ENCODE data around the gene RABGEF1. TPM values are rescaled to one million over a fixed set of nuclear protein-coding genes. Genes with fewer than 3 reads are reported as not detected.
"Not testable (repeated sequence)": the region's sequence is repeated elsewhere in the genome, so short reads cannot be mapped to it uniquely, and the experiment has no call there.

Gene RABGEF1
- total RNA-seq = 41.1 TPM
- long read RNA-seq, transcript RABGEF1-201 (9 exons, 3,733 nt) = major isoform, 17 of 56 reads
- long read RNA-seq, partial matches to known transcripts = 3 of 56 reads
- long read RNA-seq, other reads (novel, unspliced or antisense) = 34 of 56 reads

DNA sequence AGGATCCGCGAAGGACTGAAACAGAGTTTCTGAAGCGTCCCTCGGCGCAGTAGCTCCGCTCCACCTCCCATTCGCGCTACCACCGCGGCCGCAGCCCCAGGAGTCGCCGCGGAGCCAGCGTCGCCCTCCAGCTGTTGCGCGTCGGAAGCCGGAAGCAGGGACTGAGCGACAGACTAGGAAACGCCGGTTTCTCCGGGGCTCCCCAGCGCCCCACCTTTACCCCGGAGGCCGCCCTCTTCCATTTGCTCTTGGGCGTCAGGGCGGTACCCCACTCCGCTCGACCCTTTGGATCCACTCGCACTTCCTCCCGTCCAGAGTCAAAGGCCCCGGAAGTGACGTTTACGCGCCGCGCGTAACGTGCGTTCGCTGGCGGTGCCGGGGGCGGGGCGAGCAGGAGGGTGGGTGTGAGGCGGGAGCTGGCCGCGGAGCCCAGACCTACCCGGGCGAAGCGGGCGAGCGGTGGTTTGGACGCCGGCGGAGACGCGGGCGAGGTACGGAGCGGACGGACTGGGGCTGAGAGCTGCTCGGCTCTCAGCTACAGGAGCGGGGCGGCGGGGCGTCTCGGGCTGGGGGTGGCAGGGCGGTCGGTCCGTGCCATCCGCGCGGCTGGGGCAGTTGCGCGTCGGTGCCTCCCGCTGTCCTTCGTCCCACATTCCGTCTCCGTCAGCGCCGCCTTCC lies at the start of gene RABGEF1:
RABGEF1 (plus strand) TSS at position 432 of the 678 bp plus-strand sequence. CDS start 31,167 bp downstream, outside the sequence.
- DNase-seq (ENCODE audit: low spot score) = peak; percentile 100

GRCh38 chr7:66693331-66693730 lies 47.2 kb upstream of the RABGEF1 start:
- no peak for DNase-seq (ENCODE audit: low spot score)

DNA sequence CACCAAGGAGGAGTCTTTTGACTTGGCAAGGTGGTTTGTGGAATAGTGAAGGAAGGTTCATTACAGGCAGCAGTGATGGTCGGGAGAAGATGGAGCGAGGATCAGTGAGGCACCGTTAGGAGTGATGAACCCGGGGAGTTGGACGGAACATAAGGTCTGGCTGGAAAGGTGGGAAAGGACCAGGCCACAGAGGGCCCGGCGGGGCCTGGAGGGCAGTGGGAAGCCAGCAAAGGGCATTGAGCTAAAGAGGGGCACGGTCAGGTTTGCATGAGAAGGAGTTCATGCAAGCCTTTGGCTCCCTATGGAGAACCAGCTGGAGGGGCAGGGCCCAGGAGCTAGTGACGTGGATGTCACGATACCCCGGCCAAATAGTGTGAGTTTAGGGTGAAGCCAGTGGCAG lies 46.2 kb upstream of the RABGEF1 start:
- DNase-seq (ENCODE audit: low spot score) = no peak

DNA sequence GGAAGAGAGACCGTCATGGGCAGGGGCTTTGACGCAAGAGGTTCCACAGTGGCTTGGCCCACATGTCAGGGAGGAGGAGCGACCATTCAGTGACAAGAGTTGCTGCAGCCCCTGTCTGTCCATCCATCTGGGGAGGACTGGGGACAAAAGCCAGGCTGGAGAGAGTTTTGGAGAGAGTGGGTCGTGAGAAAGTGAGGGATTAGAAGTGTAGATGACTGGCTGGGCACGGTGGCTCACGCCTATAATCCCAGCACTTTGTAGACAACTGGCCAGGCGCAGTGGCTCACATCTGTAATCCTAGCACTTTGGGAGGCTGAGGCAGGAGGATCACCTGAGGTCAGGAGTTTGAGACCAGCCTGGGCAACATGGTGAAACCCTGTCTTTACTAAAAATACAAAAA lies 45.1 kb upstream of the RABGEF1 start:
- not testable (repeated sequence) for DNase-seq (ENCODE audit: low spot score)

GRCh38 chr7:66696134-66696533 lies 44.4 kb upstream of the RABGEF1 start:
- DNase-seq (ENCODE audit: low spot score) = not testable (repeated sequence)

DNA sequence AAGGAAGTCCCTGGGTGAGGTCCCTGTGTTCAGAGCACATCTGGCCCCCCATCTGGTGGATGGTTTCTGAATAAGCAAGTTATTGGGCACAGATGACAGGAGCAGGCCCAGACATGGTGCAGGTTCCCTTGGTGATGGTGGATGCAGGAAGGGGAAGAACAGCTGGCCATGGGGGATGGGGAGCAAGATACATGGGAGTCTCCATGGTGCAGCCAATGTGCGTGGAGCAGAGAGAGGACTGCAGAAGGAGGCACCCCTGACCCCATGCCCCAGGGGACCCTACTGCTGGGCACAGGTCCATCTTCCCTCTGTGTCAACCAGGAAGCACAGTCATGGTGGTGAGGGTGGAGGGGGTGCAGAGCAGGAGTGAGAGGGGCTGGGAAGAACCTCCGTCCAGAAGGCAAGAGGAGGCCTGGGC lies 43.8 kb upstream of the RABGEF1 start:
- no peak for DNase-seq (ENCODE audit: low spot score)

- DNase-seq (ENCODE audit: low spot score) = no peak
Measured at GRCh38 chr7:66697449-66698438, 42.8 kb upstream of the RABGEF1 start.

DNA sequence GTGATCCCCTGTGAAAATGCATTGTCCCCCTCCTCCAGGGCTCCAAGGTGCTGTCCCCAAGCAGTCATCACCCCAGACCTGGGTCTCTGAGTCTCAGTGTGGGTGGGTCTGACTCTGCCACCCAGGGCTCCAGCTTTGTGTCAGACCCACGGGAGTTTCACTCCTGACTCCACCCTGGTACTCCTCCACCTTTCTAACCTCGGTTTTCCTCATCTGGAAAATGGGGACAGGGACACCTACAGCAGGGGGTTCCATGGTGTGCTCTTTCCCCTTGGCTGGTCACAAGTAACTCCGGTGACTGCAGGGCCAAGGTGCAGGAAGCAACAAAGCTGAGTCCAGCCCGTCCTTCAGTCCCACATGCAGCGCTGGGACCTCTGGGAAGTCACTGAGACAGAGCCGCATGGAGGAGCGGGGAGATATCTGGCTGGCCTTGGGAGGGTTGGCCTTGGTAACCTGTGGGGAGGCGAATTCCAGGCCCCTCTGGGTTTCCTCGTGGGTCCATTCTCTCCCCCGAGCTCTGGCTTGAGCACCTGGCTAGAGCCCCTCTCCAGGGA lies 41.8 kb upstream of the RABGEF1 start:
- no peak for DNase-seq (ENCODE audit: low spot score)

GRCh38 chr7:66699998-66700397 lies 40.5 kb upstream of the RABGEF1 start:
- no peak for DNase-seq (ENCODE audit: low spot score)

DNA sequence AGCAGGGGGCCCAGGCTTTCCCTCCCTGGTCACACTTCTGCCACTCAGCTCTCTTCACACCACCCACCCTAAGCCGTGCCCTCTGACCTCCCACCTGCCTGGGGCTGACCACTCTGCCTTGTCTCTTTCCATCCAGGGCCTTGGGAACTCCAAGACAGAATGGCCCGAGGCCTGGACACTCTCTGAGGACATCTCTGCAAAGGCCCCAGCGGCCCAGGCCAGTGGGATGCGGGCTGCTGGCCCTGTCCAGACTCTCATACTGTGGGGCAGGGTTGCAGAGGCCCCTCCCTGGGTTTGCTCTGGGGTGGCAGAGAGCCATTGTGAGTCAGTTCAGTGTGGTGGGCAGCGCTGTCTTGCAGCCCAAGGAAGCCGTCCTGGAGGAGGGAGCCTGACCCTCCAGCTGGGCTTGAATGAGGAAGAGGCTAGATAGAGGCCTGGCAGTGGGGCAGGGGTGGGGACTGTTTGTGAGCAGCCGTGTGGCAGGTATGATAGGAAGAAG lies 39.9 kb upstream of the RABGEF1 start:
- no peak for DNase-seq (ENCODE audit: low spot score)

DNA sequence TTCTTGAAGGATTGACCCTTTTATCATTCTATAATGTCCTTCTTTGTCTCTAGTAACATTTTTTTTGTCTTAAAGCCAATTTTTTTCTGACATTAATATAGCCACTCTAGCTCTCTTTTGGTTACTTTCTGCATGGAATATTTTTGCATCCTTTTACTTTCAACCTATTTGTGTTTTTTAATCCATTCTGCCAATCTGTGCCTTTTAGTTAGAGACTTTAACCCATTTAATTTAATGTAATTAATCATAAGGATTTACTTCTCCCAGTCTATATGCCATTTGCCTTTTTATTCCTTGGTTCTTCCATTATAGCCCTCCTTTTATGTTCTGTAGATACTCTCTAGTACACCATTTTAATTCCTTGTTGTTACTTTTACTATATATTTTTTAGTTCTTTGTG lies 32.7 kb upstream of the RABGEF1 start:
- DNase-seq (ENCODE audit: low spot score) = no peak

GRCh38 chr7:66710752-66711151 lies 29.8 kb upstream of the RABGEF1 start:
- peak; percentile 16 for DNase-seq (ENCODE audit: low spot score)

DNA sequence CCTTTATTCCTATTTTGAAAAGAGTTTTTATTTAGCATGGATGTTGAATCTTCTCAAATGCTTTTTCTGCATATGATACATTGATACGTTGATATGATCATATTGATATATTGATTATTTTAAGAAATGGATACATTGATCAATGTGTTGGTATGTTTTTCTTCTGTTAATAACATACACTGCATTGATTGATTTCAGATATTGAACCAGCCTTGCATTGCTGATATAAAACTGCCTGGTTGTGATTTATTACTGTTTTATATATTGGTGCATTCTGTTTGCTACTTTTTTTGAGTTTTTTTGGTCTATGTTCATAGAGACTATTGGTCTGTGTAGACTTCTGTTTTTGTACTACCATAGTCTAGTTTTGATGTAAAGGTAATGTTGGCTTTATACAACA lies 26.8 kb upstream of the RABGEF1 start:
- no peak for DNase-seq (ENCODE audit: low spot score)

DNA sequence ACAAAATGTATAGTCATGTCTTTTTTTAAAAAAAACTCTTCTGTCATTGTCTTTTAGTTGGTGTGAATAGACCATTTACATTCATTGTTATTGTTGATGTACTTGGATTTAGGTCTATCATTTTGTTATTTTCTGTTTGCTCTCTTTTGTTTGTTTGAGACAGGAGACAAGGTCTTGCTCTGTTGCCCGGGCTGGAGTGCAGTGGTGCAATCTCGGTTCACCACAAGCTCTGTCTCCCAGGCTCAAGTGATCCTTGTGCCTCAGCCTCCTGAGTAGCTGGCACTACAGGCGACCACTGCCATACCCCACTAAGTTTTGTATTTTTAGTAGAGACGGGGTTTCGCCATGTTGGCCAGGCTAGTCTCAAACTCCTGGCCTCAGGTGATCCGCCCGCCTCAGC lies 23.9 kb upstream of the RABGEF1 start:
- peak; percentile 33 for DNase-seq (ENCODE audit: low spot score)

DNA sequence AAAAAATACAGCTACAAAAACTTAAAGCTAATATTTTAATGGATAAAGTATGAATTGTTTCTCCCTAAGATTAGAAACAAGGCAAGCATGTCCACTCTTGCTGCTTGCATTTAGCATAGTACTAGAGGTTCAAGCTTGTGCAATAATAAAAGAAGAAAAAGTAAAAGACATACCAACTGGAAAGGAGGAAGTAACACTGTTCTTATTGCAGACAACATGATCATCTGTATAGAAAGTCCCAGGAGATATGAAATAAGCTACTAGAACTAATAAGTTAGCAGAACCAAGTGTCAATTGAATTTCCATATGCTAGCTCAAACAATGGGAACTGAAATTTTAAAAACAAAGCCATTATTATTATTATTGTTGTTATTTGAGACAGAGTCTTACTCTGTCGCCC lies 20.0 kb upstream of the RABGEF1 start:
- no peak for DNase-seq (ENCODE audit: low spot score)

GRCh38 chr7:66725843-66726242 lies 14.7 kb upstream of the RABGEF1 start:
- DNase-seq (ENCODE audit: low spot score) = peak; percentile 62

GRCh38 chr7:66727058-66727457 lies 13.5 kb upstream of the RABGEF1 start:
- DNase-seq (ENCODE audit: low spot score) = no peak

DNA sequence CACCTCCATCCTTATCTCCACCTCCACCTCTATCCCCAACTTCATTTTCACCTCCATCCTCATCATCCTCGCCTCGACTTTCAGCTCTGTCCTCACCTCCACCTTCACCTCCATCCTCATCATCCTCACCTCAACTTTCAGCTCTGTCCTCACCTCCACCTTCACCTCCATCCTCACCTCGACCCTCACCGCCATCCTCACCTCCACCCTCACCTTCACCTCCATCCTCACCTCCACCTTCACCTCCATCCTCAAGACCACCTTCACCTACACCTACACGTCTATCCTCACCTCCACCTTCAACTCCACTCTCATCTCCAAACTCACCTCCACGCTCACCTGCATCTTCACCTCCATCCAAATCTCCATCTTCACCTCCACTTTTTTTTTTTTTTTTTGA lies 12.0 kb upstream of the RABGEF1 start:
- no peak for DNase-seq (ENCODE audit: low spot score)

GRCh38 chr7:66729274-66729673 lies 11.3 kb upstream of the RABGEF1 start:
- no peak for DNase-seq (ENCODE audit: low spot score)

- peak; percentile 64 for DNase-seq (ENCODE audit: low spot score)
Measured at GRCh38 chr7:66731986-66732385, 8.5 kb upstream of the RABGEF1 start.

GRCh38 chr7:66732439-66732838 lies 8.1 kb upstream of the RABGEF1 start:
- no peak for DNase-seq (ENCODE audit: low spot score)

GRCh38 chr7:66734006-66734405 lies 6.5 kb upstream of the RABGEF1 start:
- peak; percentile 65 for DNase-seq (ENCODE audit: low spot score)

Measured in mesenteric fat pad (tissue), 1 donor.